Measurements from ENCODE around the gene HPSE.
"Not testable (repeated sequence)": the region's sequence is repeated elsewhere in the genome, so short reads cannot be mapped to it uniquely, and the experiment has no call there.

Gene HPSE

DNA sequence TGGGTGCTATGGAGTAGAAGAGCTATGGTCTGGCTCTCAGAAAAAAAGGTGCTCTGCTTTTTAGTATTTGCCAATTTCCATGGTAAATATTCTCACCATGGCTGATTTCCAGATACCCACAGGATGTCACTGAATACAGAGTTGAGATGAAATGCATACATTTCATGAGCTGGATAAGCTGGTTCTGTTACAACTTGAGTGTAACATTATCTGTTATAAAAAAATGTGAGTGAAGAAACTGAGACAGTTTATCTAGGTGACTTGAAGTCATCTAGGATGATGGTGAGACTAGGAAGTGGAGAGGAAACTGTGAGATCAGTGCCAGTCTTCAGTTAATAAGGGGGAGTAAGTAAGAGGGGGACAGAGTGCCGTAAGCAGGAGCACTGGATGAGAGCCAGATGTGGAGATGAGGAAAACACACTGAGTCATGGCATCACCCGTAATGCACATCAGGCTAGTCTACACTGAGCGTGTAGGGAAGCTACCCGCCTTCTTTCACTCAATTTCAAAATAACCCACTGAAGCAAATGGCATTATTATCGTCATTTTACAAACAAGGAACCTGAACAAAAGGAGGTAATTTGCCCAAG lies 5.0 kb downstream of the HPSE start:
- FAIRE-seq: no peak

GRCh38 chr4:83328521-83329187 lies 6.0 kb downstream of the HPSE start:
- no peak for FAIRE-seq

GRCh38 chr4:83326546-83326945 lies 8.1 kb downstream of the HPSE start:
- FAIRE-seq: no peak

DNA sequence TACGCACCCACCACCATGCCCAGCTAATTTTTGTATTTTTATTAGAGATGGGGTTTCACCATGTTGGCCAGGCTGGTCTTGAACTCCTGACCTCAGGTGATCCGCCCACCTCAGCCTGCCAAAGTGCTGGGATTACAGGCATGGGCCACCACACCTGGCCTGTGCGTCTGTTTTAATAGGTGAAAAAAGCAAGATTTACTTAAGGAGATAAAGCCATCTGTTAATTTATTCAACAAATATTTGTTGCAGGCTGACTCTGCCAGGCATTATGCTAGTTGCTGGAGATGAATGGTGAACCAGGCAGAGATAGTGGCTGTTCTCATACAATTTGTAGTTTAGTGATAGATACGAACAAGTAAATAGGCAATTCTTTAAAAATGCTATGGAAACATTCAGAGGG lies 9.3 kb downstream of the HPSE start:
- not testable (repeated sequence) for FAIRE-seq

DNA sequence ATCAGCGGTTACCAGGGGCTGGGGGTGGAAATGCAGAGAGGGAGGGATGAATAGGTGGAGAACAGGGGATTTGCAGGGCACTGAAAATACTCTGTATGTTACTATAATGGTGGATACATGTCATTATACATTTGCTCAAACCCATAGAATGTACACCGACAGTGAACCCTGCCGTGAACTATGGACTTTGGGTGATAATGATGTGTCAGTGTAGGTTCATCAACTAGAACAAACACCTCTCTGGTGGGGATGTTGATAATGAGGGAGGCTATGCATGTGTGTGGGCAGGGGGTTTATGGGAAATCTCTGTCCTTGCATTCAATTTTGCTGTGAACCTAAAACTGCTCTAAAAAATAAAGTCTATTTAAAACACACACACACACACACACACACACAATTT lies 11.5 kb downstream of the HPSE start:
- no peak for FAIRE-seq

- FAIRE-seq: no peak
Measured at GRCh38 chr4:83320548-83320947, 14.1 kb downstream of the HPSE start.

DNA sequence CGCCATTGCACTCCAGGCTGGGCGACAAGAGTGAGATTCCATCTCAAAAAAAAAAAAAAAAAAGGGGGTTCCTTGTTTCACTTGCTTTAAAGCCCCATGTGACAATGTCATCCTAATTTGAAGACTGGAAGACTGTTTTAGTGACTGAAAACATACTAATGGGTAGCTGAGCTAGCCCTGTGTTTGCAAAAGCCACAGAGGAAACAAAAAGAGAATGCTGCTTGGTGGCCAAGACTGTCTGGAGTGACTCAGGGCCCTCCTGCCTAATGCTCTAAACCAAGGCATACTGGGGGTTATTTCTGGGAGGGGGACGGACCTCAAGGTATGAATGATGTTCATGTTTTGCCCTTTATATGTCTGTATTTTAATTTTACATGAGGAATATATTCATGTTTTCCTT lies 16.0 kb downstream of the HPSE start:
- no peak for FAIRE-seq

- FAIRE-seq: no peak
Measured at GRCh38 chr4:83317671-83318070, 17.0 kb downstream of the HPSE start.

DNA sequence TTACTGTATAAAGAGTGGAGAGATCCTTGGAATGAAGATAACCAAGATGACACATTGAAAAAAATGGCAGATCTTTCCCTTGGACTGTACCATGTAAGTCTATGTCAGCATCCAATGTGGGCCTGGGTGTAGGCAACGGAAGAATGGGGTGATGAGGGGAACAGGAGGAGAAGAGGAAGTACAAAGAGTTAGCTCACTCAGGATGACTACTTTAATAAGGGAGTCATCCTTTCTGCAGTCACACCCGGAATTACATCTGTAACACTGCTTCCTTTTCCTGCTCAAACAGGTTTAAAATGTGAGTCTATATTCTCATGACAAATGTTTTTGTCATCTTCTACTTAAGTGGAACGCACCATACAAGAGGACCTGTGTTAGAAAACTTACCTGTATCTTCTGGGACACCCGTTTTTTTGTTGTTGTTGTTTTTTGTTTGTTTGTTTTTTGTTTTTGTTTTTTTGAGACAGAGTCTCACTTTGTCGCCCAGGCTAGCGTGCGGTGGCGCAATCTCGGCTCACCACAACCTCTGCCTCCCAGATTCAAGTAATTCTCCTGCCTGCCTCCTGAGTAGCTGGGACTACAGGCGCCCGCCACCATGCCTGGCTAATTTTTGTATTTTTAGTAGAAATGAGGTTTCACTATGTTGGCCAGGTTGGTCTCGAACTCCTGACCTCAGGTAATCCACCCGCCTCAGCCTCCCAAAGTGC lies 18.0 kb downstream of the HPSE start:
- FAIRE-seq: no peak

- FAIRE-seq: no peak
Measured at GRCh38 chr4:83315341-83315870, 19.2 kb downstream of the HPSE start.

DNA sequence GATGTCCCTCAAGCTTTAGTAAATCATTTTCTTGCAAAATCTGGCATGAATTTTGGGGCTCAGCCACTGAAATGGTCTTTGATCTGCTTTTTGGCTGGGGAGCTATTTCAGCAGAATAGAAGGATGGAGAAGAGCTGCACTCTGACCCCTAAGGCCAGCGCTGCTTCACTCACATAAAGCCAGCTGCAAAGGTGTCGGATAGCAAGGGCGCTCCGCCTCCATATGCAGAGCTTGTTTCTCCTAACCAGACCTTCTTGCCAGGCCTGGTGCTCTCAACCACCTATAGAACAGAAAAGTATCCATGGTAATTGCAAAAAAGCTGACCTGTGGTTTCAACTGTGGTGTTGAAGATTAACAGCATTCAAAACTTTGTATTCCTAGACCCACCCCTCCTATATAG lies 26.0 kb downstream of the HPSE start:
- FAIRE-seq: no peak

DNA sequence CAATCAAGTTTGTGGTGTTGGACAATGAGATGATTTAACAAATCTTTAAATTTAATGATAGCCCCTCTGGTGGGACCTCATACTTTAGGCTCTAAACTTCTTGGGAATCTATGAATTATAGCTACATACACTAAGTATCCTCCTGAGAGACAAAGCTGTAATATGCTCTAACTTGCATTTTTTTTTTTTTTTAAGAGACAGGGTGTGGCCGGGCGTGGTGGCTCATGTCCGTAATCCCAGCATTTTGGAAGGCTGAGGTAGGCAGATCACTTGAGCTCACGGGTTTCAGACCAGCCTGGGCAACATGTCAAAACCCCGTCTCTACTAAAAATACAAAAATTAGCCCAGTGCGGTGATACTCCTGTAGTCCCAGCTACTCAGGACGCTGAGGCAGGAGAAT lies 26.7 kb downstream of the HPSE start:
- FAIRE-seq: no peak

DNA sequence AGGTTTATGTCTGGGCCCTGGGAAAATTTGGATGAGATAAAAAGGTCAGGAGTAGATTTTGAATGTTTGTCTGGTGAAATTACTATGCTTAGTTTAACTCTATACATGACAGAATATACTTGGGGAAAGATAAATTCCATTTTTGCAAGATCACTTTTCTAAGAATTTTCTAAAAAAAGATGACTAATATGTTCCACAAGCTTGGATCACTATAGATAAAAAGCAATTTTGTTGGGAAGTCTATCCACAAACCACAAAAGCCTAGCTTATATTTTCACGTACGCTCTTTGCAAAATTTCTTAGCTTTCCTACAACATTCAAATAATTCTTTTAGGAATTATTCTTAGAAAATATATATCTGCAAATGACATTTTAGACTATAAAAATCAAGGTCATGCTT lies 29.5 kb downstream of the HPSE start:
- no peak for FAIRE-seq

DNA sequence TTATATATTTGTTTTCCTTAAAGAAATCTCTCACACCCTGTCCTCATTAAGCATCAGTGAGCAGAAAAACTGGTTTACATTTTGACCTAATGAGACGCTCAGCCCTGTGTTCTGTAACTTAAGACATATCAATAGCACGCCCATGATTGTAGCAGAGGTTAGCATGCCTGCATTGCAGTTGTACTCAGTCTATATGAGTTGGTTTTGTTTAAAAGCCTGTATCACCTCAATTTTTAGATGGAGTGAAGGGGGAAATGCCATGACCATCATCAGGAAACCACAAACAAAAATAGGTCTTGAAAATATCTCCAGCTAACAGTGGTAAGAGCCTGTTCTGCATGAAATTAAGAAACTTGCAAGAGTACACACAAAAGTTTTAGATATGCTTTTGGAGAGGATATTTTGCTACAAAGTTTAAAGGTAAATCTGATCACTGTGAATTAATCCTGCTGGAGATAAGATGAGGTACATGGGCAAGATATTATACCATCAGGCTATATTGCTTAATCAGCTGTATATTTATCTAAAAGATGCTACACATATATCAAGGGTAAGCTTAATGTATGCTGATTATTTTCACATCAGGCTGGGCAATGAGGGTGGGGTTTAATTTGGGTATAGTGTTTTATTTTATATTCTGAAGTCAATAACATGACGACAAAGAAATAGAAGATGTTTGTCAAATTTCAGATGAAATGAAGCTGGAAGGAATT lies 36.9 kb downstream of the HPSE start:
- no peak for FAIRE-seq

DNA sequence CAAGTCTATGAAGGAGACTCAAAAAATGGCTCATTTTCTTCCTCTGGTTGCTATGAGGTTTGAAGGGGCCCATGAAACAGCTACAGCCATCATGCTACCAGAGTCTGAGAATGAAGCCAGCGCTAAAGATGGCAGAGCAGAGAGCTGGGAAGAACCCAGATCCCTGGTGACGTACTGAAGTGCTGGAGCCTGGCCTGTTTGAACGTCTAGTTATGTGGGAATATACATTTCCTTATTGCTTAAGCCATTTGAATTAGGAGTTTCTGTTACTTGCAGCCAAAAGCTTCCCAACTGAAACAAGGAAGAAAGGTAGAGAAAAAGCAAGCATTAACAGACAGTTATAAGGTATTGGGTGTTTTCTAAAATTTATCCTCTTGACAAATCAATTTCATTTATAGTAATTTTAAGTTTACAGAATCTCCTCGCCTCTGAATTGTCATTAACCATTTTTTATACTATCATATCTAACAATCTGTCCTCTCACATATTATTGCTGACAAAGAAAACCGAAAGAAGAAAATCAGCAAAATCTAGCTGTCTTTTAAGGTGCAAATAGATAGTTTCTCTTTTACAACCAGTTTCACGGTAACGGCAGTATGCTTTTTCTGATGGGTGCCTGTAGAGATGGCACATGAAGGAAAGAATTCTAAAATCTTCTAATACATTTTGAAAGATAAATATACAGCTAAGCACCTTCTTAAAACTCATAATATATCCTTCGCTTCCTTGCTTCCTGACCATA lies 41.2 kb downstream of the HPSE start:
- no peak for FAIRE-seq

- FAIRE-seq: not testable (repeated sequence)
Measured at GRCh38 chr4:83290059-83290774, 44.4 kb downstream of the HPSE start.

- FAIRE-seq: not testable (repeated sequence)
Measured at GRCh38 chr4:83288381-83288780, 46.3 kb downstream of the HPSE start.

DNA sequence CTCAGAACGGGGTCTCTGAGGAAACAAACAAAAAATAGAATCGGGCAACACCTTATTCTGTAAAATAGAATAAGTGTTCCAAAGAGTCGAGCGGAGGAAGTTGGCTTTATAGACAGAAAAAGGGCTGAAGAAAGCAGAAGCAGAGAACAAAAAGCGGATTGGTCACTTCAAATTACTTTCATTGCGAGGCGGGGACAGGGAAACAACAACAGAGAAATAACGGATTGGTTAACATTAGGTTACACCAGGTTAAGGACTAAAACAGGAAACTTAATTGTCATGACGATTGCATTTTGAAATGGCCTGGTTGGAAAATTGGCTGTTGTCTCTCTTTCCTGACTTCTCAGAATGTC lies 49.6 kb downstream of the HPSE start:
- FAIRE-seq: peak; percentile 70

DNA sequence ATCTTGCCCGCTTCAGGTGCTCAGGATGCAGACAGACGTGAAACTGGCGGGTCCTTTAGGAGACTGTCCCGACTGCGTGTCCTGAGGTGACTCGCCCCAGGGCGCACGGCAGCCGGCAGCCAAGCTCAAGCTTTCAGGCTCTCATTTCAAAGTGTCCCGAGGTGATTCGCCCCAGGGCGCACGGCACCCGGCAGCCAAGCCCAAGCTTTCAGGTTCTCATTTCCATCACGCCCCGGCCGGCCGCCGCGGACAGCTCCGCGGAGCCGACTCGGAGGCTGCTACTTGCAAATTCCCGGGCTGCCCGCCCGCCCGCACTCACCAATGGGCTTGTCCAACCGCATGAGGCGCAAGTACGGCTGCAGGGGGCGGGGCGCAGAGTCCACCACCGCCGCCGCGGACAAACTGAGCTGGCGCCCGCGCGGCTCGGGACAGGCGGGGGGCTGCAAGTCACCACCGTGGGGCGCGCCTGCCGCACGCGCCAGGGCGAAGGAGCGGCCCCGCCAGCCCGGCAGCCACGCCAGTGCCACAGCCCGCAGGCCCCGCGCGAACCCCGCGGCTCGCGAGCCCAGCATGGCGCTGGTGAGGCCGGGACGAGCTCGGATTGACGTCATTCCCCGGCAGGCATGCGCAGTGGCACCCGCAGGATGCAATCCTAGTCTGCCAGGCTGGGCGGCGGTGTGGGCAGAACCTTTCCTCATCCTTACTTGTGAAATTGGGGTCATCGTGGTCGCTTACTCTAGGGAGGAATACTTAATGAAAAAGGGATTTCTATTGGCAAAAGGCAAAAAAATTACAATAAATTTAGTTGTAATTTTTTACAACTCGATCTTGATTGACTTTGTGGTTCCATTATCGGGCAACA lies 50.2 kb downstream of the HPSE start, which contains the start of gene COQ2:
Gene COQ2 (minus strand): TSS at position 606 of the 862 bp plus-strand sequence. CDS start 34 bp downstream, at position 572.
- FAIRE-seq: peak; percentile 52

- FAIRE-seq: no peak
Measured at GRCh38 chr4:83283181-83283580, 51.5 kb downstream of the HPSE start.

DNA sequence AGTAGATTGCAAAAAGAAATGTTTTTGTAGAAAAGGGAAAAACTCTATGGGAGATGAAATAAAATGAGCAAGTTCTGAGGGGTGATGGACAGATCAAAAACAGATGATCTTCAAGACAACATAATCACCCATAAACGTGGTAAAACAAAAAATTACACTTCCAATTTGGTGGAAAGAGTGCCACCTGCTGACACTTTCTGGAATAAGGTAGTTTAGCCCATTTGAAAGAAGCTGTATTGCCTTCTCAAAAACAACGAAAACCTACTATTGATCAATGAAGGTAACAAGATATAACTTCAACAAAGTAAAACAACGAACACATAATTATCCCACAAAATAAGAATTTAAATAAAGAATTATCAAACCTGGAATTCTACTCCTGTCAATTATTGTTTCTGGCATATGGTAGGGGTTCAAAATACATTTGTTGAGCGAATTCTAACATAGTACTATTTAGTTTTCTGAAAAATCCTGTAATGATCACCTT lies 52.6 kb downstream of the HPSE start:
- peak; percentile 96 for FAIRE-seq
